Transverse colon (tissue), 4 donors: Measurements from ENCODE around the gene ACSM3. TPM values are rescaled to one million over a fixed set of nuclear protein-coding genes. Genes with fewer than 3 reads are reported as not detected.

Experiments
- DNase-seq: peaks from one replicate; pipeline ENCODE4 v3.0.0-alpha.2; 2019
- H3K27ac ChIP-seq, 4 donors: fragments of 200-600 bp; sonication (generic); 2 replicates each; pipeline ENCODE4 v1.5.1; 2016 to 2018; ENCODE audit warnings: inconsistent platforms in 4 of 4
- H3K27me3 ChIP-seq: fragments of 200-600 bp; sonication (generic); 2 replicates; pipeline ENCODE4 v1.5.1; 2017; ENCODE audit warnings: inconsistent platforms
- H3K36me3 ChIP-seq, 4 donors: fragments of 200-600 bp; sonication (generic); 2 replicates each; pipeline ENCODE4 v1.5.1; 2017 to 2019; ENCODE audit warnings: inconsistent platforms in 4 of 4
- H3K4me1 ChIP-seq, 4 donors: fragments of 200-600 bp; sonication (generic); 2 replicates each; pipeline ENCODE4 v1.5.1; 2017 to 2020; ENCODE audit warnings: inconsistent platforms in 4 of 4
- H3K4me3 ChIP-seq, 4 donors: fragments of 200-600 bp; sonication (generic); 1 replicate in 1 of 4; 2 replicates in 3 of 4; pipeline versions ENCODE4 v1.5.1 to v1.6.1; 2017 to 2019; ENCODE audit warnings: inconsistent platforms in 4 of 4
- H3K9me3 ChIP-seq, 2 donors: fragments of 200-600 bp; sonication (generic); 2 replicates each; pipeline ENCODE4 v1.5.1; 2017 to 2019; ENCODE audit warnings: inconsistent platforms in 2 of 2
- EP300 ChIP-seq: sonication (generic); formaldehyde crosslinking; IDR thresholded peaks from one replicate; pipeline ENCODE4 v1.6.1; 2017; ENCODE audit warnings: antibody characterized with exemption, low read depth
- POLR2A ChIP-seq: fragments of 450-650 bp; IDR thresholded peaks from one replicate; pipeline ENCODE4 v1.6.1; 2016; ENCODE audit warnings: antibody characterized with exemption, mild to moderate bottlenecking, moderate library complexity
- POLR2AphosphoS5 ChIP-seq, 3 donors: sonication (generic); formaldehyde crosslinking; IDR thresholded peaks; one replicate each; pipeline ENCODE4 v1.6.1; 2016; ENCODE audit warnings: antibody characterized with exemption in 3 of 3
- WGBS, 2 donors: methylation state at CpG; one replicate each; pipeline ENCODE4 v1.1.5; 2018; ENCODE audit warnings: low coverage in 1 of 2; 5-methylcytosine and 5-hydroxymethylcytosine counted together
- in situ Hi-C, 4 donors: fragments of 200-750 bp; cut with MboI; loops; one replicate each; pipeline versions ENCODE4 v1.15.0 to v1.15.1; 2017; ENCODE audit warnings: low sequenced_read_pairs in 3 of 4, low pct_ligation_motif_present in 1 of 4, low pct_unique_long_range_greater_than_20kb in 1 of 4
- intact Hi-C: fragments of 100-400 bp; cut with DNase I; formaldehyde crosslinking; loops from one replicate; pipeline ENCODE4 v1.15.1; 2023; ENCODE audit warnings: low total_unique reads
- total RNA-seq, 4 donors: library from RNA; depleted of rRNA; stranded (reverse); fragments of >200 nt; gene quantifications; one replicate each; pipeline ENCODE4 v1.1.0, GENCODE V29; 2016
- TF ChIP-seq, protein P1 (sequence below), 5 experiments: fragments of 200-600 bp in 3 of 5; fragments of 450-650 bp in 2 of 5; sonication (generic) in 3 of 5; IDR thresholded peaks; 1 replicate in 2 of 5; 2 replicates in 3 of 5; pipeline ENCODE4 v1.5.1; 2016 to 2017; ENCODE audit warnings: antibody characterized with exemption in 5 of 5, inconsistent platforms in 3 of 5, mild to moderate bottlenecking in 2 of 5, moderate library complexity in 1 of 5

The ACSM3 gene
- total RNA-seq, 4 donors from 2014 or later: 21.7 to 108 (median 29.5) TPM

DNA sequence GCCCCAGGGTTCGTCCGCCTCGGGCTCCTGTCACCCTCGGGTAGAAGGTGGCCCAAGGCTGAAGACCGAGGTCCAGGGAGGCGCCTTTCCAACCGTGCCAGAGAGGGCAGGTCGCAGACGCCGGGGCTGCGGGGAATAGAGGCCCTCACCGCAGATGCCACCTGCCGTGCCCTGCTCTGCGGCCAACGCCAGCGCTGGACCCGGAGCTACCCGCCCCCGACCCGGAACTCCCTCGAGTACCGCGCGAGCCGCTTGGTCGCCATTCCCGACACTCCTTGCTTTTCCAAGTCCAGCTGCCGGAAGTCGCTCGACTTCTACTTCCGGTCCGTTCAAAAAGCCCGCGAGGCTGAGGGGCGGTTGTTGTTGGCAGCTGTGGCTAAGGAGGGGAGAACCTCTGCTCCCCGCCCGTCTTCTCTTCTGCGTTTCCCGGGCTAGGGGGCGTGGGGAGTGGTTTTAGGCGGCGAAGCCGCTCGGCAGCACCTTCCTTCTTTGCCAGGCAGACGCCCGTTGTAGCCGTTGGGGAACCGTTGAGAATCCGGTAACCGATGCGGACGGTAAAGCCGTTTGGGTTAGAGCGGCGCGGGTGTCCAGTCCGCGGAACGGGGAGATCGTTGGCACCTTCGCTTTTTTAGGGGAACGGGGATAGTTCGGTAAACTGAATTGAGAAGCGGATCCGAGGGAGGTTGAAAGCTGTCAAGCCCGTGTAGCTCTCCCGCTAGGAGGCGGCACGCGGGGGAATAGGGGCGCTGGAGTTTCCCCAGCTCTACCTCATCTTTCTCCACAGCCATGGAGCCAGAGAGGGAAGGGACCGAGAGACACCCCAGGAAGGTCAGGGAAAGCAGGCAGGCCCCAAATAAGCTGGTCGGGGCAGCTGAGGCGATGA, 42.6 kb downstream of the ACSM3 start, which contains the start of the genes ERI2 and REXO5:
Gene ERI2 (minus strand): TSS at position 305 of the 883 bp plus-strand sequence. CDS start 42 bp downstream, at position 263.
Gene REXO5 (plus strand): TSS at position 360 of the 883 bp plus-strand sequence. CDS start 427 bp downstream, at position 787.
- no peaks in the 10 kb centered on the region for H3K9me3 ChIP-seq
- intact Hi-C loops: loop anchor here (10.0 kb wide), 1 partner anchor 498 kb away; no protein-coding TSS in a partner anchor
- DNase-seq: peak; percentile 94
- 0% methylated on average over 71 of the region's 74 CpGs; no CpG with 5 or more reads in 1 of the 2 donors for WGBS, 2 donors
- TF ChIP-seq, protein P1, sequence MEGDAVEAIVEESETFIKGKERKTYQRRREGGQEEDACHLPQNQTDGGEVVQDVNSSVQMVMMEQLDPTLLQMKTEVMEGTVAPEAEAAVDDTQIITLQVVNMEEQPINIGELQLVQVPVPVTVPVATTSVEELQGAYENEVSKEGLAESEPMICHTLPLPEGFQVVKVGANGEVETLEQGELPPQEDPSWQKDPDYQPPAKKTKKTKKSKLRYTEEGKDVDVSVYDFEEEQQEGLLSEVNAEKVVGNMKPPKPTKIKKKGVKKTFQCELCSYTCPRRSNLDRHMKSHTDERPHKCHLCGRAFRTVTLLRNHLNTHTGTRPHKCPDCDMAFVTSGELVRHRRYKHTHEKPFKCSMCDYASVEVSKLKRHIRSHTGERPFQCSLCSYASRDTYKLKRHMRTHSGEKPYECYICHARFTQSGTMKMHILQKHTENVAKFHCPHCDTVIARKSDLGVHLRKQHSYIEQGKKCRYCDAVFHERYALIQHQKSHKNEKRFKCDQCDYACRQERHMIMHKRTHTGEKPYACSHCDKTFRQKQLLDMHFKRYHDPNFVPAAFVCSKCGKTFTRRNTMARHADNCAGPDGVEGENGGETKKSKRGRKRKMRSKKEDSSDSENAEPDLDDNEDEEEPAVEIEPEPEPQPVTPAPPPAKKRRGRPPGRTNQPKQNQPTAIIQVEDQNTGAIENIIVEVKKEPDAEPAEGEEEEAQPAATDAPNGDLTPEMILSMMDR (IDR thresholded peaks at IDR 0.05): peak; percentile 16 to 44 (median 39)
- TF ChIP-seq POLR2A (peak; percentile 75), EP300 (no peak), POLR2AphosphoS5 (IDR thresholded peaks at IDR 0.05) (peak; percentile 65 to 82 (median 67))
- peaks cover 0 to 8% (median 4%) of the 10 kb centered on the region in 4 donors for H3K36me3 ChIP-seq
- peak within 1 kb of the TSS; percentile 91 to 93 (median 92) for H3K27ac ChIP-seq
- no peaks in the 10 kb centered on the region for H3K27me3 ChIP-seq
- H3K4me3 ChIP-seq: peak within 1 kb of the TSS; percentile 61 to 80 (median 74)
- in situ Hi-C loops: no loop called here
- peaks cover 0 to 16% (median 4%) of the 10 kb centered on the region in 4 donors for H3K4me1 ChIP-seq

- no peak for DNase-seq
Observed at GRCh38 chr16:20807862-20808261, 44.0 kb downstream of the ACSM3 start.

GRCh38 chr16:20811889-20812439, 48.1 kb downstream of the ACSM3 start:
- TF ChIP-seq POLR2AphosphoS5 (IDR thresholded peaks at IDR 0.05): no peak
- TF ChIP-seq, protein P1 (IDR thresholded peaks at IDR 0.05): no peak
- H3K36me3 ChIP-seq: peaks cover 0 to 4% (median 0%) of the 10 kb centered on the region in 4 donors
- no peaks in the 10 kb centered on the region for H3K9me3 ChIP-seq
- peak; percentile 24 for DNase-seq
- in situ Hi-C loops (no loop called here), intact Hi-C loops (no loop called here)
- H3K4me3 ChIP-seq: no peak overlapping the region
- H3K27me3 ChIP-seq: no peaks in the 10 kb centered on the region
- H3K27ac ChIP-seq: no peak overlapping the region
- 61 to 67% methylated on average over 8 to 10 of the region's 10 CpGs for WGBS, 2 donors
- peaks cover 0 to 10% (median 0%) of the 10 kb centered on the region in 4 donors for H3K4me1 ChIP-seq

More at GRCh38 chr16:20807862-20808261, 44.0 kb downstream of the ACSM3 start:
- Histone ChIP-seq H3K4me1 (peaks cover 0 to 20% (median 4%) of the 10 kb centered on the region in 4 donors), H3K4me3 (peak overlapping the region in 1 of 4 donors; percentile 76), H3K36me3 (no peaks in the 10 kb centered on the region), H3K9me3 (no peaks in the 10 kb centered on the region), H3K27ac (no peak overlapping the region), H3K27me3 (no peaks in the 10 kb centered on the region)
- in situ Hi-C loops (no loop called here), intact Hi-C loops (loop anchor here (10.0 kb wide), 1 partner anchor 497 kb away; no protein-coding TSS in a partner anchor)
- TF ChIP-seq, protein P1 (IDR thresholded peaks at IDR 0.05): no peak
- TF ChIP-seq POLR2A (no peak), POLR2AphosphoS5 (IDR thresholded peaks at IDR 0.05) (no peak), EP300 (no peak)
- 94 to 100% methylated on average over 4 to 11 of the region's 11 CpGs for WGBS, 2 donors

DNA sequence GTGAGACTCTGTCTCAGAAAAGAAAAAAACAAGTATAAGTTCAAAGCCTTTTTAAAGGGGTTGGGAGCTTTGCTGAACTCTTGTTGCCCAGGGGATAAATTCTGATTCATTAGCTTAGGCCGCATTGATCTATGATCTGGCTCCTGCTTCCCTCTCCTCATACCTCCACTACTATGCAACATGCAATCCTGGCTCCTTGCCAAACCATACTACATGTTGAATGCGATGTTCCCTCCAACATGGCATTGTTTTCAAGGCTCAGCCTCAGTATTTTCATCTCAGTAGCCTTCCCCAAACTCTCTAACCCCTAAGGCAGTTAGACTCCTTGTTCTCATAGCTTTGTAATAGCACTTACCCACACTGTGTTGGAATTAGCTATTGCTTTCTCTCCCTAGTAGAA, 48.7 kb downstream of the ACSM3 start:
- in situ Hi-C loops: no loop called here
- intact Hi-C loops: no loop called here

More for the DNA sequence above, 48.7 kb downstream of the ACSM3 start:
- no peak overlapping the region for H3K27ac ChIP-seq
- peaks cover 0 to 5% (median 0%) of the 10 kb centered on the region in 4 donors for H3K4me1 ChIP-seq
- H3K36me3 ChIP-seq: peaks cover 0 to 4% (median 0%) of the 10 kb centered on the region in 4 donors
- 73 to 86% methylated on average over 2 of the region's 2 CpGs for WGBS, 2 donors
- no peak for DNase-seq
- no peaks in the 10 kb centered on the region for H3K27me3 ChIP-seq
- no peak for TF ChIP-seq POLR2AphosphoS5 (IDR thresholded peaks at IDR 0.05)
- TF ChIP-seq EP300: no peak
- no peak for TF ChIP-seq POLR2A
- TF ChIP-seq, protein P1 (IDR thresholded peaks at IDR 0.05): no peak
- H3K9me3 ChIP-seq: no peaks in the 10 kb centered on the region
- H3K4me3 ChIP-seq: no peak overlapping the region
